HG02870 (cell line): Measurements from ENCODE around the gene NPAS3.
"Not testable (repeated sequence)": the region's sequence is repeated elsewhere in the genome, so short reads cannot be mapped to it uniquely, and the experiment has no call there.

Experiments
- ATAC-seq: cut with Tn5 transposase; IDR thresholded peaks from one replicate; pipeline ENCODE4 v1.9.1; 2021; ENCODE audit warnings: mild to moderate bottlenecking, moderate library complexity; ENCODE audit not compliant: unreplicated experiment

Gene NPAS3

DNA sequence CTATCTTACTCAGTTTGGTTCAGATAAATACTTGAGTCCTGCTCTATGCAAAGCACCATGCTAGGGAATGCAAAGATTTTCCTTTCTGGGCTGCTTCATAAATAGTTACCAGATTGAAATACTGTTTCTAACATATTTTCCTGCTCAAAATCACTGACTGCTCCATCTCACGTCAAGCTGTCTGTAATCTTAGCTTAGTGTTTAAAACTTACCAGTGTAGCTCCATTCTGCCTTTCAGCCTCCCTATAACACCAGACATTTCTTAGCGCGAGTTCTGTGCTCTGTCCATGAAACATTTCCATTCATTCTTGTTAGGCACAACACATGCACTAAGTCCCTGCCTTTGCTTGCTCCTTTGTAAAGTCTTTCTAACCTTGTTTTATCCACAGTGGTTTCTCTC, 129.4 kb downstream of the NPAS3 start:
- no peak for ATAC-seq

DNA sequence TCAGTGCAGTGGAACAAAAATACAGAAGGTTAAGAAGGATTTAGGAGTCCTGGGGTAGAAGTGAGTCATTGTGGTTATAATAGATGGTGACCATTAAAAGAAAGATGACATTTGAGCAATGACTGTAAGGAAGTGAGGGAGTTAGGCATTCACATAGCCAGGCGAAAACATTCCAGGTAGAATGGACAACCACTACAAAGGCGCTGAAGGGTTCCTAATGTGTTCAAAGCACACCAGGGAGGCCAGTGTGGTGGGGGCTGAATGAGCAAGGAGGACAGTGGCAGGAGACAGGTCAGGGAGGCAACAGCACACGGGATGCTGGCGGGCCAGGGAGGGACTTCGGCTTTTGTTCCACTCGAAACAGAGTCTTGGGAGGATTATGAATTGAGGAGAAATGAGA, 129.9 kb downstream of the NPAS3 start:
- no peak for ATAC-seq

DNA sequence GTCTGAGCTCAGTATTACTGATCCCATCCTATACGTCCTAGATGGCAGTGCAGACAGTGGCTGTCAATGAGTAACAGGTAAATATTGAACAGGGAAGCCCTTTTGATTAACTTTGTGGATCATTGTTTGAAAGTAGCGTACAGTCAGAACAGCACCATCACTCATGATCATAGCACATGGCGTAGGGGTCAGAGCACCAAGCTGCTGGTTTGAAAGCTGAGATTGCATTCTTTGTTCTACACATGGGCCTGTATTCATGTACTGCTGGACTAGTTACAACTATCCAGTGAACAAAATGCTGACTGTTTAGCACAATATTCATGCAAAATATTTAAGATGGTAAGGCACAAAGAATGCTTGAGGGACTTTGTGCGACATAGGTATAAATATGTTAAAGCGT, 131.8 kb downstream of the NPAS3 start:
- ATAC-seq, result no peak

DNA sequence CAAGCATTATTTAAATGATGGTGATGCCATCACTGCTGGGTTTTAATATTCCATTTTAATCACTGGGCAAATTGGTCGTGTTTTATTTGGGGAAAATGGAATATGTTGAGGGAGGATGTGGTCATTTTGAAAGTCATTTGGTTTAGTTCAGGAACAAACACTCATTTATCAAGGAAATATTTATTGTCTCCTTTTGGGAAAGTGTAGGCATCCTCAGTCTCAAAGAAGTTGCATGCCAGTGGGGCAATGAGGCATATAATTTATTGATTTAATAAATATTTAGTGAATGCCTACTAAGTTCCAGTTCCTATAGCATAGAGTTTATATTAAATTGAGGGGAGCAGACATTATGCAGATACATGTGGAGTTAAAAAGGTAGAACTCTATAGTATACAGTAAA, 134.3 kb downstream of the NPAS3 start:
- ATAC-seq, result no peak

DNA sequence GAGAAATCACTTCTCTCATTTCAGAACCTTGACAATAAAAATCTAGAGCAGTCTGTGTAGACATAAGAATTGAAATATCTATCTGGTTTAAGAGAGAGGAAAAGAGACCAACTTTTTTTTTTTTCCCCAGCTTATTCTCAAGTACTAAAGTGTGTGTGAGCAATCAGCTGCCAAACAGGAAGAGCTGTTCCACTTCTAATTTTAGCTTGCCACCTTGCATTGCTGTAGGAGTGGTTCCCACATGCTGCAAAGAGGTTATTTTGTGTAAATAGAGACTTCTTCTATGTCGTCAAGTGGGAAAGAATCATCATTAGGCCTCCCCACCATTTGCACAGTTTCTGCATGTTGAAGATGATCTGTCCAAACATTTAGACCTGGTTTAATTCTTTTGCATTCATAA, 142.6 kb downstream of the NPAS3 start:
- ATAC-seq, result no peak

DNA sequence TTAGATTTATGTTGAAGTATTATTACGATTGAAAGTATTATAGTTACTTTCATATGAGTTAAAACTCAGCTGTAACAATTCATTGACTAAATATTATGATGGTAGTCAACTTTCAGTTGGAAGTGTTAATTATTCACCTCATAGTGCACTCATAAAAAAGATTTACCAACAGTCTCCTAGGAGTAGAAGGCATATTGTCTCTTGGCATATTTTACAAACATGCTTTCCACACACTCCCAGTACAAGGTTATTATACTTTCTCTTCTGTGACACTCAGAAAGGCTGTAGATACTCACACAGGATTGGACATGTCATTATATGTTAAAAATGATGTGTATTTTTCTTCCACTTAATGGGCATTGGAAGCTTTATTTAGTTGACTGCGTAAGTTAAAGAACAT, 147.1 kb downstream of the NPAS3 start:
- no peak for ATAC-seq

DNA sequence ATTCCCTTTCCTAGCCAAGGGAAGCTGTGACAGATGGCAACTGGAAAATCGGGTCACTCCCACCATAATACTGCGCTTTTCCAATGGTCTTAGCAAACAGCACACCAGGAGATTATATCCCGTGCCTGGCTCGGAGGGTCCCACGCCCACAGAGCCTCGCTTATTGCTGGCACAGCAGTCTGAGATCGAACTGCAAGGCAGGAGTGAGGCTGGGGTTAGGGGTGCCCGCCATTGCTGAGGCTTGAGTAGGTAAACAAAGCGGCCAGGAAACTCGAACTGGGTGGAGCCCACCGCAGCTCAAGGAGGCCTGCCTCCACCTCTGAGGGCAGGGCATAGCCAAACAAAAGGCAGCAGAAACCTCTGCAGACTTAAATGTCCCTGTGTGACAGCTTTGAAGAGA, 149.6 kb downstream of the NPAS3 start:
- not testable (repeated sequence) for ATAC-seq

DNA sequence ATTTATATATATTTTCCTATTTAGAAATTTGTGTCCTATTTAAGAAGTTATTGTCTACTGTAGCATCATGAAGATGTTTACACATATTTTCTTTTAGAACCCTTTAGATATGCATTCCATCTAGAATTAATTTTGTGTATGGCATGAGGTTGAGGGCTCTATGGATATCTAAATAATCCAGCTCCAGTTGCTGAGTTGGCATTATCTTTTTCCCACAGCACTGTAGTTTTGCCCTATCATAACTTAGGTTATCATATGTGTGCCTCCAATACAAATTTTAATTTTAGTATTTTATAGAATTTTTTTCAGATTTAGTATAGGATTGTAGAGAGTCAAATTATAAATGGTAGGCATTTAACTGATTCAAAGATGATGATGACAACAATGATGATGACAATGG, 159.3 kb downstream of the NPAS3 start:
- no peak for ATAC-seq

DNA sequence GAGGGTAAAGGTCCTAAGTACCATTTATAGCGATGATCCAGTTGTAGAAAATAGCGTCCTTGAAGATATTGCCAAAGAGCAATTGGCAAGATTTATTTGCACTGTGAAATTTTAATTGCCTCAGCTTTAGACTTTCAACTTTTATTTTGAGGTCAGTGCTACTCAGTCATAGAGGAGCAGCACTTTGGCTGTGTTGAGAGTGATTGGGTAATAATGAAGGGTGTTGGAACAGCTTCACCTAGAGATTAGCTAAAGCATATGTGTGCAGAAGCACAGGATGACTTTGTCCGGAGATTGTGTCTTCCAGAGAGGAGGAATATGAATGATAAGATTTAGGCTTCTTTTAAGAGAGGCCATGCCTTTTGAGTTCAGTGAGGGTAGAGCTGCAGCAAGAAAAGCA, 164.8 kb downstream of the NPAS3 start:
- ATAC-seq, result no peak

DNA sequence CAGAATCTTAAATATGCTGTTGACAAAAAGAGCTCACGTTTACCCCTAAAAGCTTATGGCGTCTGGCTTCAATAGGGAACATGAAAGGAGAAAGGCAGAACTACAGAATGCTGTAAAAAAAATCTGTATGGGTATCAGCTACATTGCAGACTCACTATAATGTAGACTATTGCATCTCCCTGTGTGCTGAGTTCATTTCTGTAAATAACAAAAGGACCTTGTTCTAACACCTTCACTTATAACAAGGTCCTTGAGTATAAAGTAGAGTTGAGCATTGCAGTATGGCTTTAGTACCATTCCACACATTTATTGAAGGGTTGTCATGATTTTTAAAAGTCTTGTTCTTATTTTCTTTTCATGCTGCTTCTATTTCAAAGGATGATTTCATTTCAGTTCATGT, 165.3 kb downstream of the NPAS3 start:
- no peak for ATAC-seq

DNA sequence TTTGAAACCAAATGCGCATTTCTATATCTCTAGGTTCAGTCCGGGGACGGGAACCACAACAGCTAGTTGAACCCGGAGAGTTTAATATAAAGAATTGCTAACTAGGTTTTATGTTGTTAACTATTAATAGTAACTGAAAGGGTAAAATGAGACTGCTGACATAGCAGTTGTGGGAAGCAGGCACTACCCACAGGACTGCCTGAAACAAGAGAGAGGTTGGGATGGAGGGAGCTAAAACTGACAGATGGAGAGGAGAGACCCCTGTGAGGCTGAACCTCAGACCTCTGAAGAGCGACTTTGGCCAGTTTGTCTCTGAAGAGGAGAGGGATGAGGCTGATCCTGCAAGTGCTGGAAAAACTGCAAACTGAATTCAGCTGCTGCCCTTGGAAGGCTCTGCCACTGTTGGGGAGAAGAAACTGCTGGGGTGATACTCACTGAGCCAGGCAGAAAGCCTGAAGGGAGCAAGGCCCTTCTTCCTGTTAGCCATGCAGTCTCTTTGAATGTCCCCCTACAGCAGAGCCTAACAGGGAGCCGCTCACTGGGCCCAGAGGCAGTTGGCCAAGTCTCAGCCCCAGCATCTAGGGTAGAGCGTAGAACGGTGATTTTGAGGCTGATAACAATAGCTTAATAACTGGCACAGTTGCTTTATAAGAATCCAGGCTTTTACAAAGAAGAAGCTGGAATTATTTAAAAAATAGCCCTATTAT, 172.2 kb downstream of the NPAS3 start:
- no peak for ATAC-seq

DNA sequence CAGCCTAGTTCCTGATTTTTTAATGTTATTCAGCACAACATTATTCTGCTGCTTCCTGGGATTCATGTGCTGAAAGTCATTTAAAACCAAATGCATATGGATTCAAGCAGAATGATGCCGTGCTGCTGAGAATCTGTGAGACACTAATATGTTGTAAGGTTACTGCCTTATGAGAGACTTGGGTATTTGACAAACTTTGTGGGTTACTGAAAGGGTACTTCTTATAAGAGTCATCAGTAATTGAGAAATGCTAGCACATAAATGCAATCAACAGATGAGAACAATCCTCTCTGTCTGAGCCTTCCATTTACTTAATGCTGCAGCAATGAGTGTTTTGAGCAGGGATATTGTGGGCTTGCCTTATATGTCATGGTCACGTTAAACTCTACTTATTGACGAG, 175.7 kb downstream of the NPAS3 start:
- ATAC-seq, result no peak

DNA sequence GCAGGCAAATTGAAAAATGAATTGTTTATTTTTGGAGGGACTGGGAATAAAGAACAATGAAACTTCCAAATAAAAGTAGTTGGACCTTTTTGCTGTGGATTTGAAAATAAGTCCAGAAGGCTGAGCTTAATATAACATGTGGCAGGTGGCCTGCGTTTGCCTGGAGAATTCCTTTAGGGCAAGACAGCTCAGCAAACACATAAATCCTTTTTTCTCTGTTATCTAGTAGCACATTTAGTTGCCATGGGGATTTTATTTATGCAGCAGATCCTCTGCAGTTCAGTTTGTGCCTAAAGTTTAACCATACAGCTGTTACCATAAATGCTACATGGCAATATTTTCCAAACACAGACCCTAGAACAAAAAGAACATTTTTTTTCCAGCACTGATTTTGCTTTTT, 180.0 kb downstream of the NPAS3 start:
- no peak for ATAC-seq

DNA sequence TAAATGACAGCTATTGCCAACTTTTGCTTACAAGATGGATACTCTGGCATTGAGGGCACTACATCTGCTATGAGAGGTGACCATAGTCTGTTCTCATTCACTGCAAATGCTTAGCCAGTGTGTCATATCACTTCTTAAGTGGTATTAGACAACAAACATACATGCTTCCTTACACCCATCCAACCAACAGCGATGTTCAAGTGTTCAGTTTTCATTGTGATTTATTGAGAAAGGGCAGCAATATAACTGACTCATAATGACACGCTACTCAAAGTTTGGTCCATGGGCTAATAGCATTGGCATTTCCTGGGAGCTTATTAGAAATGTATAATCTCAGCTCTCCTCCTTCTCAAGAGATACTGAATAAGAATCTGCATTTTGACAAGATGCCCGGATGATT, 181.7 kb downstream of the NPAS3 start:
- no peak for ATAC-seq

DNA sequence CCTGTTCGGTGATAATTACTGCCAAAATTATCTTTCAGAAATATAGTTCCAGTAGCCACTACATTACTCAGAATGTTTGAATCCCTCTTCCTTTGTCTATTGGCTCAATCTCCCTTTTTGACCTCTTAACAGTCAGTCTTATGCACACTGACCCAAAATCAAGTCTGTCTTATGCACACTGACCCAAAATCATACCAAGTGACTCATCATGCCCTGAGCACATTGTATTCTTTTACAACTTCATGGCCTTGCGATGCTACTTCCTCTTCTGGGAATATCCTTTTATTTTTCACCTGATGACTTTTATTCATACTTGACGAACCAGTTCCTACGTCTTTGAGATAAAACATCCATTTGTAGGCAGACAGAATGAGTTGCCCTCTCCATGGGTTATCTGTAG, 182.3 kb downstream of the NPAS3 start:
- ATAC-seq, result no peak

DNA sequence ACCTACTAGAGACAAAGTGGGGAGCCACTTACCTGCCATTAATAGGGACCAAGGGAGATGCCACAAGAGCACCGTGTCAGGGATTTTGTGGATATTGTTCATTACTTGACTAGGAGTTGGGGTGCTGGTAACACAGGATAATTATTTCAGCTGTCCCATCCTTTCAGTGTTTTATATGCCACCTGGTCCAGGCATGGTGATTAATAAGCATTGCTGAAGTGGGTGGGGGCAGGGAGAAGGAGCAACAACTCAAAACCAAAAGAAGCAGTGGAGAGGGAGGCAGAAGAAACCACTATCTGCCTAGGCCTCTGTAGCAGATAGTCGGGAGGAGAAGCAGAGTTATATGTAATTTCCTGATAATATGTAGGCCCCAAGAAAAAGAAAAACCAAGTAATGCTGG, 184.6 kb downstream of the NPAS3 start:
- ATAC-seq, result no peak

DNA sequence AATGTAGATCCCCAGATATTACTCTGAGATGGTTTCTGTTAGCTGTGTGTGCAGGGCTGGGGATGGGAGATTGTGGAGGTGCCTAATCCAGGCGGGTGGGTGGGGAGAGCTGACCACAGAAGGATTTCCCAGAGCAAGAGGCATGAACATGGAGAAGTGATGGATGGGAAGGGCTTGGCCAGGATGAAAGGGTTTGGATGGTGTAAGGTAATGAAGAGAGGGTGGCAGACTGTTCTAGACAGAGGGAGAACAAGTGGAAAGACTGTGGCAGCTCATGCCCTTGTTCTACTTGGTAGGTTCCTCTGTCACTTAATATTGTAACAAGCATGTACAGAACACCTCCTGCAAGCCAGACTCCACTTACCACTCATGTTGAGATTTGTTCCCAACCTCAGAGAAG, 187.8 kb downstream of the NPAS3 start:
- ATAC-seq, result no peak

DNA sequence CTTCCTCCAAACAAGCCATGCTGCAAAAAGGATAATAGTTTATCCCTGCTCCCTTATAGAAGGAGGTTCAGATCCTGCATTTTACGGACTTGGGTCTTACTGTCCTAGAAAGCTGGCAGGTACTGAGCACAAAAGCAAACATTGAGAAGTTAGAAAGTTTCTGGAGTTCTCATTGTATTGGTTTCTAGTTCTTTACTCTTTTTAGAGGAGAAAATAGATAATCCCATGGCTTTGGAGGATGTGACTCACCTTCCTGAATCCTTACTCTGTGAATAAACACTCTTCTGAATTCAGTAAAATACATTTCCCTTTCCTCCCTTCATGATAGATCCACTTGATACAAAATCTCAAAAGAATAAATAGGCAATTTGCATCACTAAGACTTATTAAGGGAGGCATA, 188.9 kb downstream of the NPAS3 start:
- no peak for ATAC-seq

DNA sequence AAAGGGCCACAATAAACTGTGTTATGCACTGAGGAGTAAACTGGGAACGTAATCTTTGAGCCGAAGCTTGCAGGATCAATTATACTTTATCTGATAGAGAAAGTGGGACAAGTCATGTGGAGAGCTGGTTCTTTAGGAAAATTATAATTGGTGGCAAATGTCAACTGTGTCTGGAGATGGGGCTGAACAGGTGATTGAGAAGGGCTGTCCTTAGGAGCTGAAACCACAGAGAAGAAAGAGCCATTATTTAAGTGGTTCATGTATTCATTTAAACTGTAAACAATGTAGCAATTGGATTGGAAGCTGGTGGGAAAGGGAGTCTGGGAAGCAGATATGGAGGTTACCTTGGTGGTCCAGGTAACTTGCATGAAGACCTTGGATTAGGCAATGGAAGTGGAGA, 193.1 kb downstream of the NPAS3 start:
- no peak for ATAC-seq

DNA sequence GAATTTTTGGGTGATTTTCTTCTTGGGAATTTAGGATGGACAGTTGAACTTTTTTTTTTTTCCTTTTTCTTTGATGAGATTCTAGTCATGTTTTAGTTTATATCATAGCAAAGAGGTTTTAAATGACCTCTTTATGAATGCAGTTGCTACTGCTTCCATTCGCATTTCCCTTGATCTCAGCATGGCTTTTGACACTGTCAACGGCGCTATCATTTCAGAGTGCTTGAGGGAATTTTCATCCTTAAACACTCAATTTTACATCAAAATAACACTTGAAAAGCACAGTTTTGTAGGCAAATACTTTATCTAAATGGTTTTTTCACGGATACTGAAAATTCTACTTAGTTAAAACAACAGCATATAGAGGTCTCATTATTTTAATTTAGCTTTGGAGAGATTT, 195.5 kb downstream of the NPAS3 start:
- ATAC-seq, result no peak

DNA sequence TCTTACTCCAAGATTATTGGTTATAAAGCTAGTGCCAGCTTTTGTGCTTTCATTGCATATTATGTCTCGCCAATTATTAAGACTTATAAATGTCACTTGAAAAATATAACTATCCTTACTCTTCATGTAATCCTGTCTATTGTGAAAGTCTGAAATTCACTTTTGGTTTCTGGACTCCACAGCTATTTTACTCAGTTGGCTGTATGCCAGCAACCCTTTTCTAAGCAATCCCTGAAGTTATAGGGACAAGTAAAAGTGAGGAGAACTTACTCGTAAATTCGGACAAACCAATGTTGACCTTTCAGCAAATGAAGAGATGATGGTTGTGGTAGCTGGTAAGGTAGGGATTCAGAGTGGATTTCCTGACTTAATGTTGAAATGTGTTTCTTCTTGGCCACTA, 196.3 kb downstream of the NPAS3 start:
- ATAC-seq, result no peak

DNA sequence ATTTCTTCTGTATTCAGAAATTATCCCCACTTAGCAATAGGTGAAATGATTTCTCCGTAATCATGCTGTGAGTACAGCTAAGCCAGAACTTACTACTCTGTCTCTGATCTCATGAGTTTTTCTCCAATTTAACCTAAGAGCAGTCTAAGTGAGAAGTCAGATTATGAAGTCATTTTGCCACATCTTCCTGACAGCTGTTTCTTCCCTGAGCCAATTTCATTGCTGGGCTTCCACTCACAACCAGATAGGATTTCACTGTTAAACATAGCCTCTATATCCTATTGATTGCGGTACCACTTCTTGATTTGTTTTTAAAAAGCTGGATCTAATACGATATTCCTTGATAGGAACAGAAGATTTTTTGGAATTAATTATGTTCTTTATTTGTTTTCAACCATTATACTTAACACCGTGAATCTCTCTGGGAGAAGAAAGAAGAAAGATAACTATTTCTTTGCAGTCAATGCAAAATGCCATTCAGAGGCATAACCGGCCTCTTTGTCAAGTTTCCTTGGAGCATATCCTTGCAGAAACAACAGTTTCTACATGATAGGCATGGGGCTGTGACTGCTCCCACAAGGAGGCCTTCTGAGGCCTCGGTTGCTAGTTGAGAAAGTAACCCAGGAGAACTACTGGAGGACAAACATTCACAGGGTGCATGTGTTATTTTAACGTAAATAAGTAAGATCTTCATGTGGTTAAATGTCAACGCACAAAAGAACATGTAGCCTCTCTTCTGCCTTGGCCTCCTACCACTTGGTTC, 212.2 kb downstream of the NPAS3 start:
- ATAC-seq, result no peak

DNA sequence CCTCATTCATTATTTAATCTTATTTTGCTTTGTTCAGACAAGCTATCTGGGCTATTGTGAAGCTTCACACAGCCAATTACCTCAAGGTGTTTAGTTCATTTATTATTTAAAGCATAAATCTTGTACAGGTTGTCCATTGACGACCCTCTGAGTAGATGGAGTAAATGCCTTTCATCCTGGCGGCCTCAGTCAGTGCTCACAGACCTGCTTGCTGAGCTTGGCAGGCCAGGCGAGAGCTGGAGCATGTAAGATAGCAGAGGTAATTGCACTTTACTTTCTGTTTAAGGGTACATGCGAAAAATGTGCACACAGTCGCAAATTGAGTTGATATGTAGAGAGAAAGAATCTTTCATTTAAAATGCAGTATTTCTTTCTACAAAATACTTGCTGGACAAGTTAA, 224.4 kb downstream of the NPAS3 start:
- ATAC-seq, result no peak
